ENCODE data around the gene SOX3. TPM values are rescaled to one million over a fixed set of nuclear protein-coding genes. Genes with fewer than 3 reads are reported as not detected.

The SOX3 gene
- total and polyA plus RNA-seq, 2 donors (not counting 3 experiments of a cell fraction or from before 2014, with no cell fraction given): not detected

DNA sequence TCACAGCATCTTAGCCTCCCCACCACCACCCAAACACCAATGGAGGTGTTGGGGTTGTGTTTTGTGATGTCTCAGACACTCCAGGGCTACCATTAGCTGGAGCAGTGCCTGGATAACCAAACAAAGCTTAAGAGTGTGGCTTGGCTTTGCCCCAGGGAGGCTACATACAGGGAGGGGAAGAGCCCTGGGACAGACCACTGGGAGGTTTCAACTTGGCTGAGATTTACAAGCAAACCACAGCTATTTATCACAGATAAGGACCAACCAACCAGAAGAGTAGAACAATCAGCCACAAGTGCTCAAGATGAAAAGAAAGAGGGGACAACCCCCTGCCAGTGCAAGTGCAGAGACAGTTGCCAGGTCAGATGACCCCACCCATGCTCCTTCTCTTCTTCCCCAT lies 24.1 kb downstream of the SOX3 start:
- CTCF ChIA-PET: no interaction called here
- Histone ChIP-seq H3K27me3 (ENCODE audit: control insufficient read depth in 2 of 2, insufficient read depth in 2 of 2, low read length in 2 of 2) (no peaks in the 10 kb centered on the region), H3K36me3 (ENCODE audit: control insufficient read depth in 2 of 2, extremely low read depth in 1 of 2, insufficient read depth in 2 of 2, low read length in 2 of 2) (no peaks in the 10 kb centered on the region), H3K9me3 (replicated peaks; ENCODE audit: control insufficient read depth, insufficient read depth, low read length) (no peaks in the 10 kb centered on the region), H3K9me1 (replicated peaks; ENCODE audit: control insufficient read depth, extremely low read depth, insufficient read depth, low read length) (no peaks in the 10 kb centered on the region), H3K4me3 (replicated peaks in 1 of 3; ENCODE audit: insufficient read depth in 1 of 3, low read depth in 1 of 3, low read length in 3 of 3) (no peak overlapping the region), H3K27ac (ENCODE audit: insufficient read depth, low read depth, low read length) (no peak overlapping the region), H3K79me2 (ENCODE audit: control insufficient read depth, insufficient read depth, low read length) (no peaks in the 10 kb centered on the region), H3K9ac (replicated peaks; ENCODE audit: extremely low read depth, insufficient read depth, low read length) (no peak overlapping the region), H2AFZ (ENCODE audit: low read depth, low read length) (no peak overlapping the region), H3K4me2 (ENCODE audit: insufficient read depth, low read length) (no peak overlapping the region), H3K4me1 (ENCODE audit: control insufficient read depth, extremely low read depth, insufficient read depth, low read length) (no peaks in the 10 kb centered on the region), H4K20me1 (replicated peaks; ENCODE audit: control insufficient read depth, extremely low read depth, insufficient read depth, low read length) (no peaks in the 10 kb centered on the region)
- dilution Hi-C loops (cut with MboI; ENCODE audit: extremely low pct_ligation_motif_present, low sequenced_read_pairs): no loop called here
- DNase-seq (ENCODE audit: low read depth, low spot score) (no peak), FAIRE-seq (no peak)
- intact Hi-C loops (cut with micrococcal nuclease): no loop called here
- TF ChIP-seq MYC (IDR thresholded peaks at IDR 0.05; ENCODE audit: low read depth, low read length) (no peak), GATA2 (IDR thresholded peaks at IDR 0.05; ENCODE audit: insufficient read depth, insufficient read length, low read depth, low read length) (no peak), JUN (IDR thresholded peaks at IDR 0.05; ENCODE audit: borderline replicate concordance, insufficient read depth, insufficient read length, low read depth) (no peak), FOS (IDR thresholded peaks at IDR 0.05; ENCODE audit: borderline replicate concordance, insufficient read depth, low read length) (no peak)
- no TSS peak for BruUV-seq (replicated peaks)
- POLR2A ChIA-PET: no interaction called here

- POLR2A ChIA-PET: no interaction called here
- dilution Hi-C loops (cut with MboI; ENCODE audit: extremely low pct_ligation_motif_present, low sequenced_read_pairs): no loop called here
- H3K4me1 ChIP-seq (ENCODE audit: control insufficient read depth, extremely low read depth, insufficient read depth, low read length): no peaks in the 10 kb centered on the region
- no TSS peak for BruUV-seq (replicated peaks)
- H3K36me3 ChIP-seq (ENCODE audit: control insufficient read depth in 2 of 2, extremely low read depth in 1 of 2, insufficient read depth in 2 of 2, low read length in 2 of 2): no peaks in the 10 kb centered on the region
- H3K9ac ChIP-seq (replicated peaks; ENCODE audit: extremely low read depth, insufficient read depth, low read length): no peak overlapping the region
- H3K79me2 ChIP-seq (ENCODE audit: control insufficient read depth, insufficient read depth, low read length): no peaks in the 10 kb centered on the region
- H4K20me1 ChIP-seq (replicated peaks; ENCODE audit: control insufficient read depth, extremely low read depth, insufficient read depth, low read length): no peaks in the 10 kb centered on the region
- no peaks in the 10 kb centered on the region for H3K27me3 ChIP-seq (ENCODE audit: control insufficient read depth in 2 of 2, insufficient read depth in 2 of 2, low read length in 2 of 2)
- DNase-seq (ENCODE audit: low read depth, low spot score) (no peak), FAIRE-seq (no peak)
- H3K4me2 ChIP-seq (ENCODE audit: insufficient read depth, low read length): no peak overlapping the region
- intact Hi-C loops (cut with micrococcal nuclease): no loop called here
- CTCF ChIA-PET: no interaction called here
- no peaks in the 10 kb centered on the region for H3K9me1 ChIP-seq (replicated peaks; ENCODE audit: control insufficient read depth, extremely low read depth, insufficient read depth, low read length)
- no peak overlapping the region for H2AFZ ChIP-seq (ENCODE audit: low read depth, low read length)
- no peak overlapping the region for H3K4me3 ChIP-seq (replicated peaks in 1 of 3; ENCODE audit: insufficient read depth in 1 of 3, low read depth in 1 of 3, low read length in 3 of 3)
- H3K27ac ChIP-seq (ENCODE audit: insufficient read depth, low read depth, low read length): no peak overlapping the region
- TF ChIP-seq POLR2AphosphoS5 (IDR thresholded peaks at IDR 0.05; ENCODE audit: insufficient read depth, low read depth, low read length): no peak
- TF ChIP-seq, protein P1, sequence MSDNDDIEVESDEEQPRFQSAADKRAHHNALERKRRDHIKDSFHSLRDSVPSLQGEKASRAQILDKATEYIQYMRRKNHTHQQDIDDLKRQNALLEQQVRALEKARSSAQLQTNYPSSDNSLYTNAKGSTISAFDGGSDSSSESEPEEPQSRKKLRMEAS (IDR thresholded peaks at IDR 0.05; ENCODE audit: insufficient read depth, insufficient read length): no peak
- TF ChIP-seq GATA2 (IDR thresholded peaks at IDR 0.05; ENCODE audit: insufficient read depth, insufficient read length, low read depth, low read length): no peak
- TF ChIP-seq FOS (IDR thresholded peaks at IDR 0.05; ENCODE audit: borderline replicate concordance, insufficient read depth, low read length): no peak
- no peak for TF ChIP-seq EZH2 (IDR thresholded peaks at IDR 0.05; ENCODE audit: borderline replicate concordance, low read depth, low read length, severe bottlenecking)
- no peaks in the 10 kb centered on the region for H3K9me3 ChIP-seq (replicated peaks; ENCODE audit: control insufficient read depth, insufficient read depth, low read length)
These were observed 26.9 kb downstream of the SOX3 start for GRCh38 chrX:140477987-140478386.
